Liver (tissue), 9 donors: ENCODE data around the gene CBFA2T2. TPM values are rescaled to one million over a fixed set of nuclear protein-coding genes. Genes with fewer than 3 reads are reported as not detected.
A peak's percentile ranks its signal among the peaks of the same experiment; 100 is the strongest.

Experiments used
- DNase-seq: peaks from one replicate; pipeline ENCODE4 v3.0.0-alpha.2; 2017; ENCODE audit warnings: low spot score
- H3K27ac ChIP-seq, 2 donors: one replicate each; pipeline ENCODE4 v1.7.0; 2013; ENCODE audit warnings: inconsistent platforms in 2 of 2, low read length in 2 of 2, control low read depth in 1 of 2, low read depth in 1 of 2, mild to moderate bottlenecking in 1 of 2
- H3K27me3 ChIP-seq, 4 donors: one replicate each; pipeline versions ENCODE4 v1.6.1 to v1.7.0; 2013; ENCODE audit warnings: low read length in 3 of 4, inconsistent platforms in 1 of 4, mild to moderate bottlenecking in 1 of 4, moderate library complexity in 1 of 4; ENCODE audit not compliant: control insufficient read depth in 4 of 4, insufficient read depth in 4 of 4
- H3K36me3 ChIP-seq, 4 donors: one replicate each; pipeline versions ENCODE4 v1.6.1 to v1.7.0; 2013; ENCODE audit warnings: low read length in 3 of 4, mild to moderate bottlenecking in 3 of 4, low read depth in 1 of 4, moderate library complexity in 1 of 4; ENCODE audit not compliant: control insufficient read depth in 4 of 4, insufficient read depth in 3 of 4
- H3K4me1 ChIP-seq, 4 donors: one replicate each; pipeline versions ENCODE4 v1.6.1 to v1.7.0; 2013; ENCODE audit warnings: low read length in 3 of 4, mild to moderate bottlenecking in 3 of 4, moderate library complexity in 1 of 4; ENCODE audit not compliant: control insufficient read depth in 4 of 4, insufficient read depth in 4 of 4
- H3K4me3 ChIP-seq, 3 donors: one replicate each; pipeline versions ENCODE4 v1.6.1 to v1.7.0; 2013; ENCODE audit warnings: low read length in 3 of 3, control low read depth in 1 of 3, low read depth in 1 of 3, mild to moderate bottlenecking in 1 of 3
- H3K9ac ChIP-seq, 2 donors: one replicate each; pipeline ENCODE4 v1.7.0; 2013; ENCODE audit warnings: low read length in 2 of 2, mild to moderate bottlenecking in 2 of 2, moderate library complexity in 2 of 2, control low read depth in 1 of 2, low read depth in 1 of 2
- H3K9me3 ChIP-seq, 4 donors: one replicate each; pipeline versions ENCODE4 v1.6.1 to v1.7.0; 2013; ENCODE audit warnings: low read length in 3 of 4; ENCODE audit not compliant: control insufficient read depth in 4 of 4
- ATF3 ChIP-seq: IDR thresholded peaks from 2 replicates; pipeline ENCODE4 v1.6.1; 2016; ENCODE audit warnings: antibody characterized with exemption
- CTCF ChIP-seq: fragments of 150-350 bp; IDR thresholded peaks from 2 replicates; pipeline ENCODE4 v1.5.1; 2017; ENCODE audit warnings: improper control_type of control experiment, low read depth, low read length; ENCODE audit not compliant: missing input control
- EGR1 ChIP-seq, 2 donors: IDR thresholded peaks; 2 replicates each; pipeline ENCODE4 v1.6.1; 2016 to 2018; ENCODE audit warnings: antibody characterized with exemption in 2 of 2, low read depth in 2 of 2
- FOXA1 ChIP-seq: IDR thresholded peaks from 2 replicates; pipeline ENCODE4 v1.6.1; 2016; ENCODE audit warnings: antibody characterized with exemption
- GABPA ChIP-seq, 2 donors: IDR thresholded peaks in 1 of 2; conservative IDR thresholded peaks in 1 of 2; 2 replicates each; pipeline ENCODE4 v1.6.1; 2016; ENCODE audit warnings: antibody characterized with exemption in 2 of 2, mild to moderate bottlenecking in 1 of 2, moderate library complexity in 1 of 2
- HNF4A ChIP-seq, 2 donors: conservative IDR thresholded peaks; 2 replicates each; pipeline ENCODE4 v1.6.1; 2016; ENCODE audit warnings: antibody characterized with exemption in 2 of 2, mild to moderate bottlenecking in 2 of 2
- JUND ChIP-seq, 2 donors: IDR thresholded peaks; 2 replicates each; pipeline ENCODE4 v1.6.1; 2016; ENCODE audit warnings: antibody characterized with exemption in 2 of 2
- MAX ChIP-seq: IDR thresholded peaks from 2 replicates; pipeline ENCODE4 v1.6.1; 2016; ENCODE audit warnings: antibody characterized with exemption
- NR2F2 ChIP-seq: IDR thresholded peaks from 2 replicates; pipeline ENCODE4 v1.6.1; 2016; ENCODE audit warnings: antibody characterized with exemption
- RAD21 ChIP-seq, 2 donors: IDR thresholded peaks; 2 replicates each; pipeline ENCODE4 v1.6.1; 2016; ENCODE audit warnings: antibody characterized with exemption in 2 of 2, mild to moderate bottlenecking in 2 of 2
- REST ChIP-seq: IDR thresholded peaks from 2 replicates; pipeline ENCODE4 v1.6.1; 2016; ENCODE audit warnings: antibody characterized with exemption, mild to moderate bottlenecking
- RXRA ChIP-seq, 2 donors: IDR thresholded peaks; 2 replicates each; pipeline ENCODE4 v1.6.1; 2017 to 2018; ENCODE audit warnings: antibody characterized with exemption in 2 of 2, mild to moderate bottlenecking in 1 of 2
- TAF1 ChIP-seq: conservative IDR thresholded peaks from 2 replicates; pipeline ENCODE4 v1.6.1; 2016; ENCODE audit warnings: antibody characterized with exemption, mild to moderate bottlenecking
- YY1 ChIP-seq: IDR thresholded peaks from 2 replicates; pipeline ENCODE4 v1.6.1; 2016; ENCODE audit warnings: antibody characterized with exemption, mild to moderate bottlenecking
- ZBTB33 ChIP-seq: IDR thresholded peaks from 2 replicates; pipeline ENCODE4 v1.6.1; 2016; ENCODE audit warnings: antibody characterized with exemption
- WGBS: extraction: QIAGEN DNeasy Blood & Tissue Kit; methylation state at CpG from one replicate; pipeline ENCODE4 v1.1.7; 2013; 5-methylcytosine and 5-hydroxymethylcytosine counted together
- polyA plus RNA-seq, 2 donors: library from polyadenylated mRNA; stranded (reverse) in 1 of 2; unstranded in 1 of 2; fragments of 200-250 nt in 1 of 2; fragments of >200 nt in 1 of 2; fragmentation: Nextera tagmentation in 1 of 2; extraction: Ambion mirVana in 1 of 2; gene quantifications; one replicate each; pipeline versions ENCODE4 v1.2.1 to v1.2.3, GENCODE V29; 2013 to 2015
- total RNA-seq, 2 donors: library from RNA; depleted of rRNA; stranded (reverse); fragments of >200 nt; gene quantifications; one replicate each; pipeline ENCODE4 v1.2.3, GENCODE V29; 2014
- donor health status: healthy.
- donor health status: healthy.
- donor health status: healthy.
- donor health status: healthy.
- donor health status: healthy.

The CBFA2T2 gene
- total and polyA plus RNA-seq, 4 donors: 2.0 to 5.5 (median 5.3) TPM

- no peak overlapping the region for H3K9ac ChIP-seq
- H3K4me1 ChIP-seq: peaks cover 2 to 19% (median 8%) of the 10 kb centered on the region in 4 donors
- TF ChIP-seq RXRA (IDR thresholded peaks at IDR 0.05): no peak
- TF ChIP-seq NR2F2: no peak
- no peak for TF ChIP-seq ATF3
- no peak for TF ChIP-seq RAD21 (IDR thresholded peaks at IDR 0.05)
- TF ChIP-seq YY1: no peak
- no peak for TF ChIP-seq EGR1 (IDR thresholded peaks at IDR 0.05; ENCODE audit: low read depth in 2 of 2)
- no peak for TF ChIP-seq JUND (IDR thresholded peaks at IDR 0.05)
- TF ChIP-seq CTCF: no peak
- no peak for TF ChIP-seq FOXA1
- TF ChIP-seq MAX: no peak
- no peak for TF ChIP-seq TAF1
- TF ChIP-seq REST: no peak
- no peak for TF ChIP-seq HNF4A (conservative IDR thresholded peaks at IDR 0.05)
- no peak for TF ChIP-seq ZBTB33
- TF ChIP-seq GABPA (IDR thresholded peaks at IDR 0.05 in 1 of 2, conservative IDR thresholded peaks at IDR 0.05 in 1 of 2): no peak
- WGBS: 8% methylated on average over 53 of the region's 53 CpGs
- no peak overlapping the region for H3K27ac ChIP-seq
- H3K36me3 ChIP-seq: no peaks in the 10 kb centered on the region
- H3K9me3 ChIP-seq: no peaks in the 10 kb centered on the region
- H3K27me3 ChIP-seq: no peaks in the 10 kb centered on the region
- peak; percentile 69 for DNase-seq
- H3K4me3 ChIP-seq: peak overlapping the region in 1 of 3 donors; percentile 68
Measured at GRCh38 chr20:33685328-33686099, 195.6 kb downstream of the CBFA2T2 start.
